Heart left ventricle (tissue), 16 donors: Measurements from ENCODE around the gene PHF21A. TPM values are rescaled to one million over a fixed set of nuclear protein-coding genes. Genes with fewer than 3 reads are reported as not detected.

Experiments used
- ATAC-seq, 4 donors: fragments of 200-7000 bp; cut with Tn5 transposase; one replicate each; pipeline ENCODE4 v1.9.1; 2020 to 2022; ENCODE audit warnings: moderate library complexity in 4 of 4, mild to moderate bottlenecking in 3 of 4, moderate number of reproducible peaks in 1 of 4
- DNase-seq, 5 donors: peaks; one replicate each; pipeline ENCODE4 v3.0.0-alpha.2; 2020
- H3K27ac ChIP-seq, 12 donors: fragments of 200-600 bp; sonication (generic) in 4 of 12; one replicate each; pipeline versions ENCODE4 v1.5.0 to v1.8.0; 2016 to 2022; ENCODE audit warnings: mild to moderate bottlenecking in 2 of 12
- H3K27me3 ChIP-seq, 9 donors: fragments of 200-600 bp; sonication (generic) in 2 of 9; one replicate each; pipeline versions ENCODE4 v1.5.1 to v1.8.0; 2016 to 2022; ENCODE audit warnings: mild to moderate bottlenecking in 3 of 9
- H3K36me3 ChIP-seq, 9 donors: fragments of 200-600 bp; sonication (generic) in 2 of 9; one replicate each; pipeline versions ENCODE4 v1.5.0 to v1.8.0; 2018 to 2022; ENCODE audit warnings: mild to moderate bottlenecking in 2 of 9
- H3K4me1 ChIP-seq, 12 donors: fragments of 200-600 bp; sonication (generic) in 4 of 12; one replicate each; pipeline versions ENCODE4 v1.5.0 to v1.8.0; 2016 to 2022; ENCODE audit warnings: mild to moderate bottlenecking in 3 of 12
- H3K4me3 ChIP-seq, 12 donors: fragments of 200-600 bp; sonication (generic) in 4 of 12; one replicate each; pipeline versions ENCODE4 v1.5.0 to v1.8.0; 2017 to 2022; ENCODE audit warnings: mild to moderate bottlenecking in 9 of 12, moderate library complexity in 4 of 12
- H3K9me3 ChIP-seq, 12 donors: fragments of 200-600 bp; sonication (generic) in 4 of 12; one replicate each; pipeline versions ENCODE4 v1.5.0 to v1.8.0; 2016 to 2022; ENCODE audit warnings: mild to moderate bottlenecking in 1 of 12
- CTCF ChIP-seq, 12 donors: fragments of 200-600 bp; sonication (generic) in 4 of 12; IDR thresholded peaks; one replicate each; pipeline versions ENCODE4 v1.5.0 to v1.8.0; 2018 to 2022; ENCODE audit warnings: antibody characterized with exemption in 12 of 12, mild to moderate bottlenecking in 5 of 12
- POLR2A ChIP-seq, 2 donors: fragments of 450-650 bp; IDR thresholded peaks; one replicate each; pipeline ENCODE4 v1.6.1; 2017; ENCODE audit warnings: antibody characterized with exemption in 2 of 2, mild to moderate bottlenecking in 2 of 2, moderate library complexity in 2 of 2
- WGBS, 4 donors: extraction: QIAGEN DNeasy Blood & Tissue Kit in 2 of 4; methylation state at CpG; one replicate each; pipeline versions ENCODE4 v1.1.5 to v1.1.7; 2013 to 2018; 5-methylcytosine and 5-hydroxymethylcytosine counted together
- intact Hi-C, 10 donors: fragments of 100-400 bp; cut with DNase I; formaldehyde crosslinking; loops; one replicate each; pipeline versions ENCODE4 v1.11.1 to v1.14.2; 2022
- polyA plus RNA-seq, 2 donors: library from polyadenylated mRNA; stranded (reverse); fragments of 200-250 nt; gene quantifications; one replicate each; pipeline ENCODE4 v1.2.3, GENCODE V29; 2013
- total RNA-seq, 9 donors: library from RNA; depleted of rRNA in 2 of 9; stranded (reverse); fragments of >200 nt in 2 of 9; fragmentation: NEBNext Ultra II Directional in 3 of 9; extraction: Animal tissue kit (Norgen Biotek cat#: 25700) in 3 of 9; gene quantifications; one replicate each; pipeline versions ENCODE4 v1.1.0 to v1.2.4, GENCODE V29; 2016 to 2023
- donor health status: ischemic (EF 13 %, LVEDD 7.1; RV severe dilation, severe dysfunction).
- donor health status: healthy with polysubstance abuse.
- donor health status: DM: no; HTN: yes; CAD: no.
- donor health status: DM: no; HTN: no; CAD: no.
- donor health status: ischemic (EF 25% LVEDD 6.9; RV normal size, moderate dysfunction).
- donor health status: ischemic (EF 25% LVEDD 5.7; RV mildly dilated, moderate dysfunction).
- donor health status: healthy.
- donor health status: DM: yes; HTN: yes; CAD: no.
- donor health status: ischemic (EF 35%, LVEDD 5.7; RV mildly dilated, moderate dysfunction).
- donor health status: nonischemic (EF 11% LVEDD 7.7; RV severe dilation, severe dysfunction).
- donor health status: DM: yes; HTN: yes; CAD: no.
- donor health status: PGD.
- donor health status: ischemic (EF 29% LVEDD 5.4; RV normal size, mild dysfunction).
- donor health status: nonischemic (EF 23%, LVEDD 6.1; RV moderate dilation, normal function).

Gene PHF21A
- total and polyA plus RNA-seq, 11 donors: 16.5 to 45.9 (median 36.1) TPM

- no peak for TF ChIP-seq CTCF (IDR thresholded peaks at IDR 0.05)
- TF ChIP-seq POLR2A (IDR thresholded peaks at IDR 0.05): peak in 1 of 2 donors; percentile 15
- peak overlapping the region in 8 of 12 donors; percentile 33 to 83 (median 65) for H3K27ac ChIP-seq
- no peaks in the 10 kb centered on the region for H3K9me3 ChIP-seq
- H3K36me3 ChIP-seq: peaks cover 0 to 11% (median 0%) of the 10 kb centered on the region in 9 donors
- DNase-seq: peak; percentile 83 to 90 (median 86)
- peak; percentile 41 to 87 (median 83) for ATAC-seq
- H3K4me3 ChIP-seq: peak overlapping the region; percentile 32 to 78 (median 58)
- 1% methylated on average over 28 to 62 of the region's 62 CpGs for WGBS, 4 donors
- peaks cover 0 to 34% (median 0%) of the 10 kb centered on the region in 9 donors for H3K27me3 ChIP-seq
- intact Hi-C loops: no loop called here
- H3K4me1 ChIP-seq: peaks cover 5 to 29% (median 23%) of the 10 kb centered on the region in 12 donors
These were observed 221.6 kb downstream of the PHF21A start for GRCh38 chr11:45899448-45900174.

GRCh38 chr11:45899086-45899447 is 222.2 kb downstream of the PHF21A start:
- peaks cover 0 to 34% (median 0%) of the 10 kb centered on the region in 9 donors for H3K27me3 ChIP-seq
- 15 to 19% (median 17%) methylated on average over 3 of the region's 3 CpGs for WGBS, 4 donors
- peaks cover 5 to 29% (median 23%) of the 10 kb centered on the region in 12 donors for H3K4me1 ChIP-seq
- no peaks in the 10 kb centered on the region for H3K9me3 ChIP-seq
- DNase-seq (no peak), ATAC-seq (no peak)
- peak overlapping the region in 11 of 12 donors; percentile 32 to 78 (median 58) for H3K4me3 ChIP-seq
- peak overlapping the region in 1 of 12 donors; percentile 69 for H3K27ac ChIP-seq
- no peak for TF ChIP-seq CTCF (IDR thresholded peaks at IDR 0.05)
- no peak for TF ChIP-seq POLR2A (IDR thresholded peaks at IDR 0.05)
- peaks cover 0 to 8% (median 0%) of the 10 kb centered on the region in 9 donors for H3K36me3 ChIP-seq
- intact Hi-C loops: no loop called here

GRCh38 chr11:45897556-45897955 is 223.7 kb downstream of the PHF21A start:
- TF ChIP-seq CTCF (IDR thresholded peaks at IDR 0.05) (no peak), POLR2A (IDR thresholded peaks at IDR 0.05) (no peak)
- Histone ChIP-seq H3K27me3 (peaks cover 0 to 34% (median 0%) of the 10 kb centered on the region in 9 donors), H3K36me3 (no peaks in the 10 kb centered on the region), H3K4me1 (peaks cover 5 to 38% (median 23%) of the 10 kb centered on the region in 12 donors), H3K9me3 (no peaks in the 10 kb centered on the region), H3K4me3 (no peak overlapping the region), H3K27ac (no peak overlapping the region)
- no peak for ATAC-seq
- intact Hi-C loops: no loop called here
- peak in 1 of 5 donors; percentile 35 for DNase-seq
- 92 to 95% (median 93%) methylated on average over 6 of the region's 6 CpGs for WGBS, 4 donors

GRCh38 chr11:45896422-45896984 is 224.8 kb downstream of the PHF21A start:
- Histone ChIP-seq H3K9me3 (no peaks in the 10 kb centered on the region), H3K4me1 (peaks cover 5 to 37% (median 23%) of the 10 kb centered on the region in 12 donors), H3K4me3 (no peak overlapping the region), H3K27me3 (peaks cover 0 to 34% (median 0%) of the 10 kb centered on the region in 9 donors), H3K36me3 (no peaks in the 10 kb centered on the region), H3K27ac (no peak overlapping the region)
- intact Hi-C loops: no loop called here
- DNase-seq: peak in 1 of 5 donors; percentile 42
- TF ChIP-seq CTCF (IDR thresholded peaks at IDR 0.05): no peak
- TF ChIP-seq POLR2A (IDR thresholded peaks at IDR 0.05): no peak
- WGBS, 4 donors: 22 to 49% (median 26%) methylated on average over 11 to 19 of the region's 19 CpGs
- no peak for ATAC-seq
